PC-9 (cell line): ENCODE data around the gene MTOR. TPM values are rescaled to one million over a fixed set of nuclear protein-coding genes. Genes with fewer than 3 reads are reported as not detected.

Experiments used
- BruUV-seq: library from RNA; stranded (reverse); fragments of 400-500 nt; replicated peaks from 2 replicates; lab custom pipeline; 2021; lab: Mats Ljungman, UMichigan
- CTCF ChIA-PET: fragments of 300-600 bp; sonication (Branson Sonifier 250); formaldehyde crosslinking; loops from one replicate; lab custom pipeline; 2022; ENCODE audit warnings: antibody characterized with exemption; lab: Charles Lee
- POLR2A ChIA-PET: fragments of 300-600 bp; sonication (Branson Sonifier 250); formaldehyde crosslinking; loops from one replicate; lab custom pipeline; 2022; ENCODE audit warnings: antibody characterized with exemption; ENCODE audit not compliant: unreplicated experiment; lab: Charles Lee
- DNase-seq, 2 experiments: peaks; one replicate each; pipeline versions ENCODE4 v3.0.0 to v3.0.0-alpha.2; 2015 to 2022; ENCODE audit warnings: mixed read lengths in 1 of 2
- H2AFZ ChIP-seq: fragments of 200-600 bp; sonication (generic); 2 replicates; pipeline ENCODE4 v1.8.1; 2017; ENCODE audit warnings: antibody characterized with exemption
- H3F3A ChIP-seq: fragments of 200-600 bp; sonication (generic); 2 replicates; pipeline ENCODE4 v1.8.1; 2017; ENCODE audit warnings: antibody characterized with exemption, mild to moderate bottlenecking, low read depth; ENCODE audit not compliant: insufficient read depth
- H3K27ac ChIP-seq: fragments of 200-600 bp; sonication (generic); 2 replicates; pipeline ENCODE4 v1.6.1; 2016; ENCODE audit warnings: mixed run types
- H3K27me3 ChIP-seq: fragments of 200-600 bp; sonication (generic); 2 replicates; pipeline ENCODE4 v1.6.1; 2016; ENCODE audit warnings: low read depth, mixed run types; ENCODE audit not compliant: insufficient read depth
- H3K36me3 ChIP-seq: fragments of 200-600 bp; sonication (generic); 2 replicates; pipeline ENCODE4 v1.6.1; 2016; ENCODE audit warnings: low read depth, mixed run types
- H3K4me1 ChIP-seq: fragments of 200-600 bp; sonication (generic); replicated peaks from 2 replicates; pipeline ENCODE4 v1.6.1; 2016; ENCODE audit warnings: mixed run types; ENCODE audit not compliant: insufficient read depth
- H3K4me2 ChIP-seq: fragments of 200-600 bp; sonication (generic); 2 replicates; pipeline ENCODE4 v1.6.1; 2017; ENCODE audit warnings: mixed run types
- H3K4me3 ChIP-seq: fragments of 200-600 bp; sonication (generic); 2 replicates; pipeline ENCODE4 v1.6.1; 2016; ENCODE audit warnings: mixed run types
- H3K79me2 ChIP-seq: fragments of 200-600 bp; sonication (generic); 2 replicates; pipeline ENCODE4 v1.6.1; 2017; ENCODE audit warnings: low read depth, mixed run types
- H3K9me2 ChIP-seq: fragments of 200-600 bp; sonication (generic); 2 replicates; pipeline ENCODE4 v1.8.1; 2017; ENCODE audit warnings: mild to moderate bottlenecking; ENCODE audit not compliant: insufficient read depth
- H3K9me3 ChIP-seq: fragments of 200-600 bp; sonication (generic); 2 replicates; pipeline ENCODE4 v1.8.1; 2016; ENCODE audit warnings: low read depth; ENCODE audit not compliant: insufficient read depth
- H4K20me1 ChIP-seq: fragments of 200-600 bp; sonication (generic); 2 replicates; pipeline ENCODE4 v1.8.1; 2017; ENCODE audit not compliant: insufficient read depth
- EZH2 ChIP-seq: fragments of 200-600 bp; sonication (generic); IDR thresholded peaks from 2 replicates; pipeline ENCODE4 v1.8.0; 2017; ENCODE audit warnings: antibody characterized with exemption, low read depth
- intact Hi-C: fragments of 100-400 bp; cut with micrococcal nuclease; formaldehyde crosslinking; loops from one replicate; pipeline ENCODE4 v1.10.0; 2022; ENCODE audit not compliant: unreplicated experiment
- total RNA-seq: library from RNA; stranded (reverse); gene quantifications from 2 replicates; pipeline ENCODE4 v1.2.3, GENCODE V29; 2021
- TF ChIP-seq, protein P1 (sequence below): fragments of 200-600 bp; sonication (generic); conservative IDR thresholded peaks from 2 replicates; pipeline ENCODE4 v1.6.1; 2017; ENCODE audit warnings: mixed run types, antibody characterized with exemption, mild to moderate bottlenecking, moderate library complexity

MTOR gene
- total RNA-seq, 1 experiment from 2014 or later, result 37.4 TPM

DNA sequence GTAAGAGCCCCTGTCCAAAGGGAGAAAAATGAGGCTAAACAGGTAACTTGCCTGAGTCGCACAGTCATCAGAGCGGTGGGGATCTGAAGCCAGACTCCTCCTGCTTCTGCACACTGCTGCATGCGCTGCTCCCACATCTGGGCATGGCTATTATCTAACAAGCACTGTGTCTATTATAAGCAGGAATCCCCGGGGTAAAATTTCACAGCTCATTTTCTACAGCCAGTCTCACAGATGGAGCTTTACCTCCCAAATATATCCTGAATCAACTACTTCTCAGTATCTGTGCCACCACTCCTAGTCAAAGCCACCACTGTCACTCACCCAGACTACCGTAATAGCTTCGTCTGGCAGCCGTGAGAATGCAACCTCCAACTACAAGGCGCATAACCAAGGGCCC lies 9.8 kb downstream of the MTOR start:
- Histone ChIP-seq H3K36me3 (no peaks in the 10 kb centered on the region), H3K9me2 (no peaks in the 10 kb centered on the region), H3F3A (no peaks in the 10 kb centered on the region), H4K20me1 (no peaks in the 10 kb centered on the region), H3K4me2 (no peak overlapping the region), H3K9me3 (no peaks in the 10 kb centered on the region), H3K27ac (no peak overlapping the region), H2AFZ (no peak overlapping the region), H3K4me3 (no peak overlapping the region), H3K27me3 (no peaks in the 10 kb centered on the region), H3K4me1 (no peaks in the 10 kb centered on the region), H3K79me2 (no peaks in the 10 kb centered on the region)
- DNase-seq, result no peak
- no peak for TF ChIP-seq EZH2
- TF ChIP-seq, protein P1, sequence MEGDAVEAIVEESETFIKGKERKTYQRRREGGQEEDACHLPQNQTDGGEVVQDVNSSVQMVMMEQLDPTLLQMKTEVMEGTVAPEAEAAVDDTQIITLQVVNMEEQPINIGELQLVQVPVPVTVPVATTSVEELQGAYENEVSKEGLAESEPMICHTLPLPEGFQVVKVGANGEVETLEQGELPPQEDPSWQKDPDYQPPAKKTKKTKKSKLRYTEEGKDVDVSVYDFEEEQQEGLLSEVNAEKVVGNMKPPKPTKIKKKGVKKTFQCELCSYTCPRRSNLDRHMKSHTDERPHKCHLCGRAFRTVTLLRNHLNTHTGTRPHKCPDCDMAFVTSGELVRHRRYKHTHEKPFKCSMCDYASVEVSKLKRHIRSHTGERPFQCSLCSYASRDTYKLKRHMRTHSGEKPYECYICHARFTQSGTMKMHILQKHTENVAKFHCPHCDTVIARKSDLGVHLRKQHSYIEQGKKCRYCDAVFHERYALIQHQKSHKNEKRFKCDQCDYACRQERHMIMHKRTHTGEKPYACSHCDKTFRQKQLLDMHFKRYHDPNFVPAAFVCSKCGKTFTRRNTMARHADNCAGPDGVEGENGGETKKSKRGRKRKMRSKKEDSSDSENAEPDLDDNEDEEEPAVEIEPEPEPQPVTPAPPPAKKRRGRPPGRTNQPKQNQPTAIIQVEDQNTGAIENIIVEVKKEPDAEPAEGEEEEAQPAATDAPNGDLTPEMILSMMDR, result no peak
- intact Hi-C loops, result no loop called here
- CTCF ChIA-PET, result no interaction called here
- BruUV-seq, result no TSS peak
- POLR2A ChIA-PET, result interaction anchor here (0.6 kb wide), 1 partner anchor 10 kb away, joined by 3 read pairs; the partner anchor contains the start of gene MTOR

- intact Hi-C loops, result loop anchor here (10.0 kb wide), 1 partner anchor 213 kb away; no protein-coding TSS in a partner anchor
Observed at GRCh38 chr1:11248169-11248568, 14.2 kb downstream of the MTOR start.

DNA sequence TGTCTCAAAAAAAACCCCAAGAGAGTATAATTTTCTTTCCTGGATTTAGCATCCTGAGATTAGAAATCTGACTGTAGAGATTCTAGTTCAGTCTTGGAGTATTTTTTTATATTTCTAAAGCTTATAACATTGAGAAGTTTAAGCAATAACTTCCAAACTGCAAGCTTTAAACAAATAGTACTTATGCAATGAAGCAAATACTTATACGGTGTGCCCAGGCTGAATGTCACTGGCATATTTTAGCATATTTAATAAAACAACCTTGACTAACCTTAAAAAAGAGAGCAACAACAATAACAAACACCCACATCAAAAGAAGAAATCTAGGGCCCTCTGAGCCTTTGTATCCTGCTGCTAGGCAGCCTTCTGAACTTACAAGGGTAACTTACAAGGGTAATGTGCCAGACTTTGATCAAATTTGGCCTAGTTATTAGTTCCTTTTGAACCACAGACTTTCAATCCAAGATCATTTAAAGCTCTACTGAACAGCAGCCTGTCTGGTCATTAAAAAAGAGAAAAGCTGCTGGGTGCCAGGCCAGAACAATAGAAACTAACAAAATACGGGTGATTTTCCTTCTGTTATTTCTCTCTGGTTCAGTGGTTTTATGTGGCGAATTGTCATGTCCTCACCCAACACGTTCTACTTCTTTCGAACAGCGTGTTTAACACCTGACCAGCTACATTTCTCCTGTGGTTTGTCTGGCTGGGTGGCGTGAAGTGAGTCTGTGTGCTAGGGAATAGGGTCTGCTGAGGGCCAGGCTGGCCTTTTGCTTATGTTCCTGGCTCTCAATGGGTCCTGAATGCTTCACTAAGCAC lies 16.2 kb downstream of the MTOR start:
- Histone ChIP-seq H3K4me3 (no peak overlapping the region), H4K20me1 (no peaks in the 10 kb centered on the region), H3F3A (no peaks in the 10 kb centered on the region; the same call in 1 of the 2 replicates), H3K4me1 (no peaks in the 10 kb centered on the region), H2AFZ (no peak overlapping the region), H3K9me3 (no peaks in the 10 kb centered on the region), H3K27ac (no peak overlapping the region), H3K79me2 (no peaks in the 10 kb centered on the region), H3K27me3 (no peaks in the 10 kb centered on the region), H3K9me2 (no peaks in the 10 kb centered on the region), H3K4me2 (no peak overlapping the region), H3K36me3 (no peaks in the 10 kb centered on the region)
- ChIA-PET CTCF (no interaction called here), POLR2A (no interaction called here)
- intact Hi-C loops, result loop anchor here (10.0 kb wide), 1 partner anchor 211 kb away; no protein-coding TSS in a partner anchor
- DNase-seq, result no peak
- no TSS peak for BruUV-seq
- TF ChIP-seq, protein P1, result no peak
- TF ChIP-seq EZH2, result no peak

More at GRCh38 chr1:11248169-11248568, 14.2 kb downstream of the MTOR start:
- no peaks in the 10 kb centered on the region for H3F3A ChIP-seq
- H3K4me3 ChIP-seq, result no peak overlapping the region
- H3K36me3 ChIP-seq, result no peaks in the 10 kb centered on the region
- no peak overlapping the region for H3K4me2 ChIP-seq
- H4K20me1 ChIP-seq, result no peaks in the 10 kb centered on the region
- H3K4me1 ChIP-seq, result no peaks in the 10 kb centered on the region
- no peak overlapping the region for H2AFZ ChIP-seq
- ChIA-PET CTCF (no interaction called here), POLR2A (no interaction called here)
- no TSS peak for BruUV-seq
- no peak for DNase-seq
- TF ChIP-seq, protein P1, result no peak
- TF ChIP-seq EZH2, result no peak
- H3K27me3 ChIP-seq, result no peaks in the 10 kb centered on the region
- H3K27ac ChIP-seq, result no peak overlapping the region
- no peaks in the 10 kb centered on the region for H3K9me2 ChIP-seq
- no peaks in the 10 kb centered on the region for H3K79me2 ChIP-seq
- no peaks in the 10 kb centered on the region for H3K9me3 ChIP-seq
